NOMO-1 (cell line): ENCODE measurements around the gene HDAC4.

Experiments
- DNase-seq, 2 experiments: peaks; one replicate each; lab custom pipeline; 2025; ENCODE audit not compliant: unreplicated experiment in 2 of 2; lab: John Stamatoyannopoulos, UW

Gene HDAC4

GRCh38 chr2:239244625-239245024 is 156.2 kb downstream of the HDAC4 start:
- DNase-seq: no peak

DNA sequence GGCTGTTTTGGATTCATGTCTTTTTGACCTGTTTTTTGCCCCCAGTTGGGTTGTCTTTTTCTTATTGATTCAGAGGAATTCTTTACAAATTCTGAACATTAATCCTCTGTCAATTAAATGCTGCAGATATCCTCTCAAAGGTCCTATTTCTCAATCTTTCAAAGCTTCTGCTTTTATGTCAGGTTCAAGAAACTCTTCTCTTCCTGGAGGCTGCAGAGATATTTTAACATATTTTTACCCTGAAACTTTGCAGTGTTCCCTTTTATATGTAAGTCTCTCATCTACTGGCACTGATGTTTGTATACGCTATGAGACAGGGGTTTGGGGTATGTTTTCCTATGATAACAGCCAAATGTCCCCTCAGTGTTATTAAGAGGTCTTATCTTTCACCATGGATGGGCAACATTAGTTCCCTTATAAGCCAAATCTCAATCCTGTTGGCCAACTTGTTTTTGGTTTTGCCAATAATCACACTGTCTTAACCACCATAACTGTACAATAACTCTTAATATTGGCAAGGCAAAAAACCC is 159.3 kb downstream of the HDAC4 start:
- peak; percentile 35 to 84 for DNase-seq

GRCh38 chr2:239240414-239240881 is 160.4 kb downstream of the HDAC4 start:
- DNase-seq: peak; percentile 34 to 81

GRCh38 chr2:239239607-239240413 is 161.0 kb downstream of the HDAC4 start:
- DNase-seq: no peak

DNA sequence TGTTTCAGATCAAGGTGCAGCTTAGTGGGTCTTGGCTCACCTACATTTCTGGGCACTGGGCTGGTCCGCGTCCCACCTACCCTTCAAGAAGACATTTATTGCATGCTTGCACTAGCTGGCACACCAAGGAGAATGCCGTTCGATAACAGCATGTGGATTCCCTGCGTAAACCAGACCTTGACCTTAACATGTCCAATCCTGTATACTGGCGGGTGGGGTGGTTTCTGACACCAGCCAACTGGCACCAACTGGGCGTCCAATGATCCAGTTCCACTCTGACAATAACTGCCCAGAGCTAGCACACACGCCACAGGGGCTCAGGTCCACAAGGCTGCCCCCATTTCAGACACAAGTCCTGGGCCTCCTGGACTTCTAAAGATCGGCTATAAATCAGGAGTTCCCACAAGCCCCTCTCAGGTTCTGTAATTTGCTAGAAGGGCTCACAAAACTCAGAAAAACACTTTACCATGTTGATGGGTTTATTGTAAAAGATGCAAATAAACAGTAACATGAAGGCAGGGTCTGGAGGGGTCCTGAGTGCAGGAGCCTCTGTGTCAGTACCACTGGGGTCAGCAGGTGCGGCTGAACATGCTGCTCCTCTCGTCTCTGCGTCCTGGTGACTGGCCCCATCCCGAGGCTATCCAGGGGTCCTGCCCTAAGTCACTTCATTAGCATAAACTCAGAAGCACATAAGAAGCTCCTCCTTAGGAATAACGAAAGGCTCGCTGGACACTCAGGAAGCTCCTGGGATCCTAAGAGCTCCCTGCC is 161.8 kb downstream of the HDAC4 start:
- DNase-seq: no peak

GRCh38 chr2:239238381-239238780 is 162.4 kb downstream of the HDAC4 start:
- no peak for DNase-seq

GRCh38 chr2:239236808-239237205 is 164.0 kb downstream of the HDAC4 start:
- DNase-seq: peak; percentile 44 to 68

- DNase-seq: peak; percentile 8 to 32
These were observed 164.6 kb downstream of the HDAC4 start for GRCh38 chr2:239236043-239236807.

DNA sequence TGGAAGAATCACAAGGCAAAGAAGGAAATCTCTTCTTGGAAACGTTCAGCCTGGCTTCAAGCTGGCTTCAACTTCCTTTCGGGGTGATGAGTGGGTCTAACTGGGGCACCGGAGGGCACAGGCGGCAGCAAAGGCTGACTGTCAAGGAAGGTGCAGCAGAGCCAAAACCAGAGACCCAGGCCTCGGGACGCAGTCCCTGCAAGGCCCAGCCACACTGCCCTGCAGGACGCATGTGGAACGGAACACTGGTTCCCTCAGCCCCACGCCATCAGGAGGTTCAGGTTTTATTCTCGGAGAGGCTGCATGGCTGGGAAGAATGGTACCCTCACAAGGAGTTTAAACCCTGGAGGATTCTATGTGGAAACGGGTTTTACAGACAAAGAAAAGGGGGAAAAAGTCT is 165.5 kb downstream of the HDAC4 start:
- DNase-seq: no peak

- DNase-seq: no peak
These were observed 166.3 kb downstream of the HDAC4 start for GRCh38 chr2:239234191-239235175.

DNA sequence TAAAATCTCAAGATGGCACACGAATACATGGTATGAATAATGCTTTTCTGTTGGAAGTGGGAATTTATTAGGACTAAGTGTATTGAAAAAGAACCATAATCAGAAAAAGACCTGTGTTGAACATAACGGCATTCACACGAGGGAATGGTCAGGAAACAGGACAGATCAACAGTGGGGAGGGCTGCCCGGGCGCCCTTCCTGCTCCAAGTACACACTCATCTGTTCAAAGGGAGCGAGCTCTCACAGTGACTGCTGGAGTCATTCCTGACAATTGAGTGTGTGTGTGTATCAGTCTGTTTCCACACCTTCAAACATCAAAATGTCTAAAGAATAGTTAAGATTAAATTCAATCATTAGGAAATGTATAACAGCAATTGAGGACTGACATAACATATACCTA is 167.2 kb downstream of the HDAC4 start:
- DNase-seq: no peak

DNA sequence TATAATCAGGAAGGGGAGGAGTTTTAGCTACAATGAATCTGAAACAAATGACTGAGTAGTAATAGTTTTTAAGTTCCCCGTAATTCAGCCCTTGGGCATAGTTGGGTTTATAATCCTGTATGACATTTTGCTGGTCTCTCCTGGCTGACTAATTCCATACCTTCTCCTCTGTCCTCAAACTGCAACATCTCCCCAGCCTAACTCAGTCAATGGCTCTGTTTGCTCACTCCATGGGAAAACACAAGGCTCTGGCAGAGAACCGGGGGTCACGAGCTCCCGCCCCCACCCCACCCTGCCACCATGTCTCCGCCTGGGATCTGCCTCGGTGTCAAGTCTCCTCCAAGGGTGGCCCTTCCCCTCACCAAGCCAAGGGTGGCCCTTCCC is 168.6 kb downstream of the HDAC4 start:
- DNase-seq: no peak

DNA sequence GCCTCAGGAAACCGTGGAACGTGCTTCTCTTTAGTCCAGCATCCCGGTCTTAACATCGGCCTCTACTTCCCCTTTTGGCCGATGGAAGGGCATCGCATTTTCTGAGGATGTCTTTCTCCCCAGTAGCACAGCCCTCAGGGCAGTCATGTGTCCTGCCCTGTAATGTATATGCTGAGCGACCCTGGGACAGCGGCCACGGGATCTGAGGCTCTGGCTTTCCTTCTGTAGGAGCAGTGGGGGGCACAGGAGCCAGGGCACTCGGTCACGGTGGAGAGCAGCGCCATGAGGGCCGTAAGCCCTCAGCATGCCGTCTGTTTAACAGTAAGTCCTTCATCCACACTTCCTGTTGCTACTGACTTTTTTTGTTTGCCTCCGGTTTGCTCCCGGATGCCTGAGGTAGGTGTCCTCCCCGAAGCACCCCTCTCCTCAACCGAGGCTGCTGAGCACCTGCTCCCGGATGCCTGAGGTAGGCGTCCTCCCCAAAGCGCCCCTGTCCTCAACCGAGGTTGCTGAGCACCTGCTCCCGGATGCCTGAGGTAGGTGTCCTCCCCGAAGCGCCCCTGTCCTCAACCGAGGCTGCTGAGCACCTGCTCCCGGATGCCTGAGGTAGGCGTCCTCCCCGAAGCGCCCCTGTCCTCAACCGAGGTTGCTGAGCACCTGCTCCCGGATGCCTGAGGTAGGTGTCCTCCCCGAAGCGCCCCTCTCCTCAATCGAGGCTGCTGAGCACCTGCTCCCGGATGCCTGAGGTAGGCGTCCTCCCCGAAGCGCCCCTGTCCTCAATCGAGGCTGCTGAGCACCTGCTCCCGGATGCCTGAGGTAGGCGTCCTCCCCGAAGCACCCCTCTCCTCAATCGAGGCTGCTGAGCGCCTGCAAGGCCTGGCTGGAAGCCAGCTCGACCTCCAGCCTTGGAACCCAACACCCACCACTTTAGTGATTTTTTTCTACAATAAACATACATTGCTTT is 169.3 kb downstream of the HDAC4 start:
- DNase-seq: peak in 1 of 2 experiments; percentile 28

GRCh38 chr2:239230318-239231052 is 170.3 kb downstream of the HDAC4 start:
- DNase-seq: peak; percentile 83 to 89

GRCh38 chr2:239229545-239230279 is 171.1 kb downstream of the HDAC4 start:
- DNase-seq: no peak

GRCh38 chr2:239227661-239228371 is 173.0 kb downstream of the HDAC4 start:
- no peak for DNase-seq
